Esophagus squamous epithelium (tissue), 4 donors: ENCODE measurements around the gene HPCAL1.

Experiments
- POLR2A ChIP-seq, 4 donors: fragments of 450-650 bp; IDR thresholded peaks; one replicate each; pipeline ENCODE4 v1.6.1; 2017; ENCODE audit warnings: antibody characterized with exemption in 4 of 4, mild to moderate bottlenecking in 4 of 4, moderate library complexity in 3 of 4
- TF ChIP-seq, protein P1 (sequence below), 6 experiments: fragments of 450-650 bp in 4 of 6; fragments of 200-600 bp in 2 of 6; sonication (generic) in 2 of 6; IDR thresholded peaks; one replicate each; pipeline ENCODE4 v1.5.1; 2016 to 2019; ENCODE audit warnings: antibody characterized with exemption in 6 of 6, mild to moderate bottlenecking in 4 of 6, moderate library complexity in 4 of 6

DNA sequence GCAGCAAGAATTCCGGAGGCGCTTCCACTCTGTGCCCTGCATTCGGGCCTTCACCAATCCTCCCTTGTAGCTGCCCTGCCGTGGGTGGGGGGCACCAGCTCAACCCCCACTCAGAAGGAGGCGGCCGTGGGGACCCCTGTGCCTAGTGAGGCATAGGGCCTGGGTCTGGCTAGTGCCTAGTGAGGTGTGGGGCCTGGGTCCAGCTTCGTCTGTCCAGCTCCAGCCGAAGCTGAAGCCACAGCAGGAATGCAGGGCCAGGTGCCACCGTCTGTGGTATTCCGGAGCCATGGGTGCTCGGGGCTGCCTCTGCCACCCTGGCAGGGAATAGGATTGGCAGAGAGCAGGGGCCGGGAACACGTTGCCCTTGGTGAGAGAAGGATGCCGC, 133.1 kb downstream of the HPCAL1 start:
- TF ChIP-seq, protein P1, sequence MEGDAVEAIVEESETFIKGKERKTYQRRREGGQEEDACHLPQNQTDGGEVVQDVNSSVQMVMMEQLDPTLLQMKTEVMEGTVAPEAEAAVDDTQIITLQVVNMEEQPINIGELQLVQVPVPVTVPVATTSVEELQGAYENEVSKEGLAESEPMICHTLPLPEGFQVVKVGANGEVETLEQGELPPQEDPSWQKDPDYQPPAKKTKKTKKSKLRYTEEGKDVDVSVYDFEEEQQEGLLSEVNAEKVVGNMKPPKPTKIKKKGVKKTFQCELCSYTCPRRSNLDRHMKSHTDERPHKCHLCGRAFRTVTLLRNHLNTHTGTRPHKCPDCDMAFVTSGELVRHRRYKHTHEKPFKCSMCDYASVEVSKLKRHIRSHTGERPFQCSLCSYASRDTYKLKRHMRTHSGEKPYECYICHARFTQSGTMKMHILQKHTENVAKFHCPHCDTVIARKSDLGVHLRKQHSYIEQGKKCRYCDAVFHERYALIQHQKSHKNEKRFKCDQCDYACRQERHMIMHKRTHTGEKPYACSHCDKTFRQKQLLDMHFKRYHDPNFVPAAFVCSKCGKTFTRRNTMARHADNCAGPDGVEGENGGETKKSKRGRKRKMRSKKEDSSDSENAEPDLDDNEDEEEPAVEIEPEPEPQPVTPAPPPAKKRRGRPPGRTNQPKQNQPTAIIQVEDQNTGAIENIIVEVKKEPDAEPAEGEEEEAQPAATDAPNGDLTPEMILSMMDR (IDR thresholded peaks at IDR 0.05), result no peak
- TF ChIP-seq POLR2A (IDR thresholded peaks at IDR 0.05), result no peak
